GM19372 (cell line): ENCODE results near the gene PGA5.

Experiments
- ATAC-seq: cut with Tn5 transposase; IDR thresholded peaks from one replicate; pipeline ENCODE4 v1.9.1; 2021; ENCODE audit warnings: mild to moderate bottlenecking, low read depth, moderate library complexity; ENCODE audit not compliant: unreplicated experiment

PGA5 gene

GRCh38 chr11:61290905-61291690 is 50.1 kb downstream of the PGA5 start:
- no peak for ATAC-seq

GRCh38 chr11:61292356-61292755 is 51.4 kb downstream of the PGA5 start:
- ATAC-seq, result no peak

GRCh38 chr11:61293867-61294716 is 53.1 kb downstream of the PGA5 start:
- peak; percentile 39 for ATAC-seq

GRCh38 chr11:61294717-61295595 is 54.0 kb downstream of the PGA5 start, which contains the start of gene VWCE:
Gene VWCE, minus strand, starts transcription at chr11:61295316. Its CDS starts 279 bp downstream, at chr11:61295037.
- ATAC-seq, result peak; percentile 61

DNA sequence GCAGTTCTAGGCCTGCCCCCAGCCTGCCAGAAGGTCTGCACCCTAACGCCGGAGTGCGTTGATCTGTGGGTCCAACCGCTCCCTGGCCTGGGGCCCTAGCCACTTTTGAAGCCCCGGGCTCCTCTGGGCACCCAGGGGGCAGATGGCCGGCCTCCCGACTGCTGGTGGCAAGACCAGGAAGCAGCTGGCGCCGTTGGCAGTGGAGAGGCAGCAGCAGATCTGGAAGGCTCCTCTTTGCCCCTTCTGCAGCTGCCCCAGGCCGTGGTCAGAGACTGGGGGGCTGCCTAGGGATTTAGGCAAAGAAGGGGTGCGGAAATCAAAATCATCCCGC is 54.6 kb downstream of the PGA5 start:
- no peak for ATAC-seq

DNA sequence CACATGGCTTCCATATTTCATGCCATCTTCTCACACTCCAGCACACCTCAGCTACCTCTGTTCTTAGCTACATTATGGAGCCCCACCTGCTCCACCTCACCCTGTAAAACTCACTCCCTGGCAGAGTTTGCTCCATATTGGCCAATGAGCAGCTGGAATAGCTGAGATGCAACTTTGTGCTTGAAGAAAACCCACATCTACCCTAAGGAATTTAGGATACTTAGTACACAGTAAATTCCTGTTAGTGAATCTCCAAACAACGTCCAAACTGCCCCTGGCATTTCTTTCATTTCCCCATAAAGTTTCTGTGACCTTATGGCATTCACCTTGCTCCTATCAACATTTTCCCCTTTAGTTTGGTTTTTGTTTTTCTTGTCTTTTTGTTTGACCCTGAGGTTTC is 56.4 kb downstream of the PGA5 start:
- no peak for ATAC-seq

DNA sequence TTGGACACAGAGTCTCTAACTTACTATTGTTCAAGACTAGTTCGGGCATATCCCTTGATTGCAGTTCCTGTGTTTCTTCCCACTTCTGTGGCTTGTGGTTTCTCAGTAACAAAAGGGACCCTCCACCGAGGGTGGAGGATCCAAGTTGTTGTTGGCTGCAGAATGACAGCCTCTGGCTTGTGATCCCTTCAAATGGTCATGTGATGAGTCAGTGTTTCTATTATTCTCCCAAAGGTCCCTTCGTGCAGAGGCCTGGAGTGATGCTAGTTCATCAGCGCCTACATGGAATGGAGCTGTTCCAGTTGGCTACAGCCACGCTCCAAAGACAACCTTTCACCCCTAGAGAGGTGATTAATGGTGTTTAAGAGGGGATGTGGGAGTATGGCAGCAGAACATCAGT is 56.8 kb downstream of the PGA5 start:
- ATAC-seq, result no peak

- no peak for ATAC-seq
These were observed 57.8 kb downstream of the PGA5 start for GRCh38 chr11:61298663-61299244.
